Coronary artery (tissue), 2 donors: ENCODE data around the gene MAGED2.

ENCODE experiments used
- DNase-seq: peaks from one replicate; pipeline ENCODE4 v3.0.0-alpha.2; 2017; ENCODE audit warnings: low spot score
- H3K27ac ChIP-seq, 2 donors: fragments of 200-600 bp; sonication (generic); one replicate each; pipeline ENCODE4 v1.5.1; 2016 to 2019
- H3K4me3 ChIP-seq: fragments of 200-600 bp; sonication (generic); 2 replicates; pipeline ENCODE4 v1.5.1; 2016; ENCODE audit warnings: mild to moderate bottlenecking, moderate library complexity
- TF ChIP-seq, protein P1 (sequence below): fragments of 200-600 bp; sonication (generic); IDR thresholded peaks from one replicate; pipeline ENCODE4 v1.5.1; 2019; ENCODE audit warnings: antibody characterized with exemption

The MAGED2 gene

DNA sequence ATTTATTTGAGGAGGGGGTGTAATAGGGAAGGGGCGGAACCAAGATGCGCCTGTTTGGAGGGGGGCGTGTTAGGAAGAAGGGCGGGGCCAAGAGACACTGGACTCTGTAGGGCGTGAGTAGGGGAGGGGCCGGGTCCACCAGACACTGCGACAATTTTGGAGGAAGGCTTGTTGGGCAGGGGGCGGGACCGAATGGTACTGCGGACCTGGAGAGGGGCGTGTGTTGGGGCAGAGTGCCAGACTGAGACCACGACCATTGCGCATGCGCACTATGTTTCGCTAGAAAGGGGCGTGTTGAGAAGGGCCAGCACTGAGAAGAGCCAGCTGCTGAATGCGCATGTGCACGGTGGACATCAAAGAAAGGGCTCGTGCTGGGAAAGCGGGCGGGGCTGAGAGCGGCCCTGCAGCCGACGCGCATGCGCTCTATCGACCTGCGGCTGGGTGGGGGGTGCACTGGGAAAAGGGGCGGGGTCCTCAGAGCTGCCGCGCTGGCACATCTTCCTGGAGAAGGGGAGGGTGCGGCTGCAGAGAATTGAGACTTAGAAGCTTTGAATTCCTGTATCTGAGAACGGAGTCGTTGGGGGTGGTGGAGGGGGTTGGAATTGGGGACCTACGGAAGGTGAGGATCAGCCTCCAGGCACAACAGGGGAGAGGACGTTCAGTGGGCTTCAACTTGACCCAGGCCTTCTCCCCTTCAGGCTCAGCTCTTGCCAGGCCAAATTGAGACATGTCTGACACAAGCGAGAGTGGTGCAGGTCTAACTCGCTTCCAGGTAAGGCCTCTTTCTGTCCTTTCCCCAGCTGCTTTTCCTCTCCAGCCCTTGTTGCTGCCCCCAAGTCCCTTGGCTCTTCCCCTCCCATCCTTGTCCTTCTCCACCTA, 1.3 kb downstream of the MAGED2 start:
- Histone ChIP-seq H3K27ac (peak overlapping the region; percentile 83 to 91), H3K4me3 (peak overlapping the region; percentile 75)
- peak; percentile 92 for DNase-seq
- TF ChIP-seq, protein P1, sequence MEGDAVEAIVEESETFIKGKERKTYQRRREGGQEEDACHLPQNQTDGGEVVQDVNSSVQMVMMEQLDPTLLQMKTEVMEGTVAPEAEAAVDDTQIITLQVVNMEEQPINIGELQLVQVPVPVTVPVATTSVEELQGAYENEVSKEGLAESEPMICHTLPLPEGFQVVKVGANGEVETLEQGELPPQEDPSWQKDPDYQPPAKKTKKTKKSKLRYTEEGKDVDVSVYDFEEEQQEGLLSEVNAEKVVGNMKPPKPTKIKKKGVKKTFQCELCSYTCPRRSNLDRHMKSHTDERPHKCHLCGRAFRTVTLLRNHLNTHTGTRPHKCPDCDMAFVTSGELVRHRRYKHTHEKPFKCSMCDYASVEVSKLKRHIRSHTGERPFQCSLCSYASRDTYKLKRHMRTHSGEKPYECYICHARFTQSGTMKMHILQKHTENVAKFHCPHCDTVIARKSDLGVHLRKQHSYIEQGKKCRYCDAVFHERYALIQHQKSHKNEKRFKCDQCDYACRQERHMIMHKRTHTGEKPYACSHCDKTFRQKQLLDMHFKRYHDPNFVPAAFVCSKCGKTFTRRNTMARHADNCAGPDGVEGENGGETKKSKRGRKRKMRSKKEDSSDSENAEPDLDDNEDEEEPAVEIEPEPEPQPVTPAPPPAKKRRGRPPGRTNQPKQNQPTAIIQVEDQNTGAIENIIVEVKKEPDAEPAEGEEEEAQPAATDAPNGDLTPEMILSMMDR, result no peak

DNA sequence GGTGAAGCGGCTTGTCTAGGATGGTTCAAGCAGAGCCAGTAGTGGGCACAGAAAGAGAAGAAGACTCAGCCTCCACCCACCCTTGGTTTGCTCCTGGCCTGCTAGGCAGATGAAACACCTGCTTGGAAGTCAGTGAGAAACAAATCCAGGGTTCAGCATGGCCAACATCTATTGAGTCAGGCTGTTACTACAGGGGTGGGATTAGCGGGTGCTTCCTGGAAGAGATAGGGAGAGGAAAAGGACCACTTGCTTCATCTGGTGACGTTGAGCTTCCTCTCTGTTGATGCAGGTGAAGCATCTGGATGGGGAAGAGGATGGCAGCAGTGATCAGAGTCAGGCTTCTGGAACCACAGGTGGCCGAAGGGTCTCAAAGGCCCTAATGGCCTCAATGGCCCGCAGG, 3.0 kb downstream of the MAGED2 start:
- DNase-seq, result peak; percentile 54
- TF ChIP-seq, protein P1, result no peak
- Histone ChIP-seq H3K27ac (no peak overlapping the region), H3K4me3 (no peak overlapping the region)

DNA sequence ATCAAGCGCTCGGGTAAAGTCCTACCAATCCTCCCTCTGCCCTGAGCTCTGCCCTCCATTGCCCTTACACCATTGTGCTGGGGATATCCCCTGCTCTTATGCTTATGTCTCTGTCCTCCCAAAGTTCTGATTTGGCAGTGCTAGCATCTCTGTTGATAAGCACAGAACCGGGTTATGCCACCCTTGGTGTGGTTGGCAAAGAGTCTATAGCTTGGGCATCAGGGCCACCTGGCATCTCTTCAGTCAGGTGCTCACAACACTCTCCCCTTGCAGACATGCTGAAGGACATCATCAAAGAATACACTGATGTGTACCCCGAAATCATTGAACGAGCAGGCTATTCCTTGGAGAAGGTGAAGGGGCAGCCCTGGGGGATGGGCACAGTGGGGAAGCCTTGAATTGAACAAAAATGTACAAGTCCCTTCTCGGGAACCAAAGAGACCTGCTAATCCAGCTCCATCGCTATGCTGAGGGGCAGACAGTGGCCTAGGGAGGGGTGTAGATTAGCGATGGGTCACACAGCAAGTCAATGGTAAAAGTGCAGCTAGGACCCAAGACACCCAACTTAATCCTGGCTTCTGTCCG, 3.8 kb downstream of the MAGED2 start:
- Histone ChIP-seq H3K27ac (no peak overlapping the region), H3K4me3 (no peak overlapping the region)
- DNase-seq, result no peak
- TF ChIP-seq, protein P1, result no peak

DNA sequence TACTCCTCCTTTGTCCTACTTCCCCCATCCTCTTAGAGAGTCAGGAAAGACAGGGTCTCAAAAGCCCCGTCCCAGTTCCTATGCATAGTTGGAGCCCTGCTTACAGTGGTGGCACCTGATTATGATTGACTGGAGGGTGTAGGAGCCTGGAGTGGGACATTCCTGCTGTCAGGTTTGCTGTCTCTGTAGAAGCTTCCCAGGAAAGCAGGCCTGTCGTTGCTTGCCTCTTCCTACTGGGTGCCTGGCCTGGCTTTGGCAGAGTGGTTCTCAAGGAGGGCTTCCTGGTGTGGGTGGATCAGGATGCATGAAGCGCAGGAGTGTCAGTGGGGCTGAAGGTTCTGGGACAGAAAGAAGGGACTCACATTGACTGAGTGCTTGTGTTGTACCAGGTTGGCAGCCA, 4.8 kb downstream of the MAGED2 start:
- DNase-seq, result no peak
- TF ChIP-seq, protein P1, result no peak

DNA sequence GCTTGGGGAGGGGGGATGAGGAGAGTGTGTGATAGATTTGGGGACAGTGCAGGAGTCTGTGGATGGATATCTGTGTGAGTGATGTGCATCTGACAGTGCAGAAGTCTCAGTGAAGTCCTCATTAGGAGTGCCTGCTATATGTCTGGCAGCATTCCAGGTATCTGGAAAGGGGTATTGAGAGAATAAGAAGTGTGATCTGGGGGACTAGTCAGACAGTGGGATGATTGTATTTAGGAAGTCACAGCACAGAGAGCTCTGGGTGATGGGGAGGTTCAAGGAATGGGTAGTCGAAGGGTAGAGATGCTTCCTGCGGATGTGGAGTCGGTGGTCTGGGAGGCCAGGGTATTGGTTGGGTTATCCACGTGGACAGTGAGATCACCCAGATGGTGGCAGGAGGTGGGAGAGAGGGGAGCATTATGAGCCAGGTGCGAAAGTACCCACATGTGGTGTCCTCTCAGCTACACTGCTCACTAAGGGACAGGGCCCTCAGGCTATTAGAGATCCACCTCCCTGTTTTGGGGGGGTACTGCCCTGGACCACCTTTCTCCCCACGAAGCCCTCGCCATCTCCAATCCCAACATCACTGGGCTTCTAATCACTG, 9.8 kb downstream of the MAGED2 start:
- Histone ChIP-seq H3K27ac (no peak overlapping the region), H3K4me3 (no peak overlapping the region)
- TF ChIP-seq, protein P1, result no peak
- DNase-seq, result peak; percentile 33

More for the DNA sequence above, 4.8 kb downstream of the MAGED2 start:
- Histone ChIP-seq H3K4me3 (no peak overlapping the region), H3K27ac (no peak overlapping the region)

DNA sequence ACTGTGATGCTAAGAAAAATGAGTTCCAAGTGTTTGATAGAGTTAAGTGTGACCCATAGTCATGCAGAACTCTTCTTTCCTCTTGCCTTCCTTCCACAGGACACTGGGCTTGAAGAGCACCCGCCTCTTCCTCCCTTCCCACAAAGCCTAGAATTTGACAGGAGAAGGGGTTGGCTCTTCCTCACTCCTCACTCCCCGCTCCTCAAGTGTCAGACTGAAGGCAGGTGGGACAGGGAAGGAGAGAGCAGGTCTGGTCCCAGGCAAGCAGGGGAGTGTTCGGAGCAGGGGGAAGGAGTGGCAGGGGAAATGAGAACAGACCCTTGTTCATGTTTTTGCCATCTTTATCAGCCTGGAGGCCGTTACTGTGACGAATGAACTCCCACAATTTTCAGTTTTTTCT, 10.7 kb downstream of the MAGED2 start:
- peak; percentile 38 for DNase-seq
- Histone ChIP-seq H3K27ac (no peak overlapping the region), H3K4me3 (no peak overlapping the region)
- TF ChIP-seq, protein P1, result no peak
